Loucy (cell line): ENCODE results near the gene ANAPC2.

ENCODE experiments used
- H2AFZ ChIP-seq: fragments of 200-600 bp; sonication (generic); 2 replicates; pipeline ENCODE4 v1.6.0; 2016; ENCODE audit warnings: antibody characterized with exemption, mild to moderate bottlenecking, low read length, moderate library complexity
- H3F3A ChIP-seq: fragments of 200-600 bp; 2 replicates; pipeline ENCODE4 v1.6.0; 2016; ENCODE audit warnings: antibody characterized with exemption, low read depth, mild to moderate bottlenecking
- H3K27me3 ChIP-seq: fragments of 200-600 bp; sonication (generic); 2 replicates; pipeline ENCODE4 v1.6.1; 2014; ENCODE audit warnings: low read length, mild to moderate bottlenecking; ENCODE audit not compliant: insufficient read depth, poor library complexity, severe bottlenecking
- H3K36me3 ChIP-seq: fragments of 200-600 bp; sonication (generic); 2 replicates; pipeline ENCODE4 v1.6.1; 2016; ENCODE audit warnings: low read length; ENCODE audit not compliant: insufficient read depth
- H3K4me1 ChIP-seq: fragments of 200-600 bp; sonication (generic); 2 replicates; pipeline ENCODE4 v1.5.1; 2014; ENCODE audit warnings: low read length, mild to moderate bottlenecking; ENCODE audit not compliant: insufficient read depth, poor library complexity, severe bottlenecking
- H3K4me2 ChIP-seq: fragments of 200-600 bp; sonication (generic); 2 replicates; pipeline ENCODE4 v1.6.0; 2014; ENCODE audit warnings: antibody characterized with exemption, low read length, low read depth, mild to moderate bottlenecking; ENCODE audit not compliant: poor library complexity, severe bottlenecking
- H3K4me3 ChIP-seq: fragments of 200-600 bp; sonication (generic); 2 replicates; pipeline ENCODE4 v1.5.1; 2014; ENCODE audit warnings: low read length, mild to moderate bottlenecking, mixed read lengths; ENCODE audit not compliant: poor library complexity, severe bottlenecking
- H3K79me2 ChIP-seq: fragments of 200-600 bp; sonication (generic); 2 replicates; pipeline ENCODE4 v1.6.1; 2014; ENCODE audit warnings: low read length; ENCODE audit not compliant: insufficient read depth
- H3K9ac ChIP-seq: fragments of 200-600 bp; sonication (generic); 2 replicates; pipeline ENCODE4 v1.6.0; 2014; ENCODE audit warnings: mild to moderate bottlenecking, low read depth, low read length, moderate library complexity; ENCODE audit not compliant: poor library complexity, severe bottlenecking
- H3K9me2 ChIP-seq: fragments of 200-600 bp; sonication (generic); replicated peaks from 2 replicates; pipeline ENCODE4 v1.6.1; 2016; ENCODE audit warnings: low read depth, low read length, mixed read lengths
- H3K9me3 ChIP-seq: fragments of 200-600 bp; sonication (generic); 2 replicates; pipeline ENCODE4 v1.6.1; 2014; ENCODE audit warnings: mild to moderate bottlenecking, antibody characterized with exemption, low read length, low read depth; ENCODE audit not compliant: insufficient read depth
- H4K20me1 ChIP-seq: fragments of 200-600 bp; sonication (generic); 2 replicates; pipeline ENCODE4 v1.6.0; 2014; ENCODE audit warnings: antibody characterized with exemption, low read length, mild to moderate bottlenecking; ENCODE audit not compliant: insufficient read depth, poor library complexity, severe bottlenecking
- CTCF ChIP-seq: fragments of 200-600 bp; sonication (generic); conservative IDR thresholded peaks from 2 replicates; pipeline ENCODE4 v1.5.1; 2014; ENCODE audit warnings: mild to moderate bottlenecking, antibody characterized with exemption, low read length
- EZH2phosphoT487 ChIP-seq: fragments of 200-600 bp; IDR thresholded peaks from 2 replicates; pipeline ENCODE4 v1.6.1; 2018; ENCODE audit warnings: antibody characterized with exemption, mild to moderate bottlenecking, moderate library complexity, borderline replicate concordance

The ANAPC2 gene

GRCh38 chr9:137141050-137141810, 47.1 kb downstream of the ANAPC2 start:
- no peak for TF ChIP-seq EZH2phosphoT487
- no peak for TF ChIP-seq CTCF
- H3K4me2 ChIP-seq, result no peak overlapping the region
- no peaks in the 10 kb centered on the region for H3K27me3 ChIP-seq

DNA sequence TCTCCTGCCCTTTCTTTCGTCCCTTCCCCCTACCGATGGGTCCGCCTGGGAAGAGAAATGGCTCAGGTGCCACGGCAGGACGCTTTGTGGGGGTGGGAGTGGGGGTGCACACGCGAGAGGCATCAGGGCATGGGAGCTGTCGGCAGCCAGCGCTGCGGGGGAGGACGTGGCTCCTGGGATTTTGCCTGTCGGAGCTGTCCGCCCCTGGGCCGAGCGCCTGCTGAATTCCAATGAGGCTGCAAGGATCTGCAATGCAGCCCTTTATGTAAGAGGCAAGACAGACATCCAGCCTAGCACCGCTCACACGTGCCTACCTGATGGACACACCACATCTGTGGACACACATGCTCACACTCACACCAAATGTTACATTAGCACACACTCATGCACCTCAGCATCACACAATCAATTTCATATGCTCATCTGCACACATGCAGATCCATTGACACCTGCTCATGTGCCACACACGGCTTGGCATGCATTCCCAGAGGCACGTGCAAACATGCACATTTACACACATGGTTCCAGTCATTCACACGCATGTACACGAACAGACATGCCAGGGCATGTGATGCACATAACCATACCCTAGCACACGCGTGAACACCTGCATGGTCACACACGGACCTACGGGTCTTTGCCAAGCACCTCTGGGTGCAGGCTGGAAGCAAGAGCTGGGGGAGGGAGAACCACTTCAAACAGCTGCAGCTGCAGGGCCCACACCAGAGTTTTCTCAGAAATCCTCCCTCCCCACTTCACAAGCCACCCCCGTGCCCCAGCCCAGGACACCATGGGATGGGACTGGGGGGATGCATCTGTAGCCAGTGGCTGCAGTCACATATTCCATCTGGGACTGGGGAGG, 48.0 kb downstream of the ANAPC2 start:
- Histone ChIP-seq H4K20me1 (no peaks in the 10 kb centered on the region), H3F3A (no peaks in the 10 kb centered on the region), H3K36me3 (no peaks in the 10 kb centered on the region), H2AFZ (no peak overlapping the region), H3K4me1 (no peaks in the 10 kb centered on the region), H3K9me2 (no peaks in the 10 kb centered on the region), H3K9me3 (no peaks in the 10 kb centered on the region), H3K4me2 (no peak overlapping the region), H3K79me2 (no peaks in the 10 kb centered on the region), H3K27me3 (no peaks in the 10 kb centered on the region), H3K9ac (no peak overlapping the region), H3K4me3 (no peak overlapping the region)
- no peak for TF ChIP-seq CTCF
- no peak for TF ChIP-seq EZH2phosphoT487

More at GRCh38 chr9:137141050-137141810, 47.1 kb downstream of the ANAPC2 start:
- no peaks in the 10 kb centered on the region for H3K36me3 ChIP-seq
- no peak overlapping the region for H2AFZ ChIP-seq
- no peaks in the 10 kb centered on the region for H3K79me2 ChIP-seq
- H3K4me3 ChIP-seq, result no peak overlapping the region
- H4K20me1 ChIP-seq, result no peaks in the 10 kb centered on the region
- no peaks in the 10 kb centered on the region for H3K9me3 ChIP-seq
- H3F3A ChIP-seq, result no peaks in the 10 kb centered on the region
- no peaks in the 10 kb centered on the region for H3K4me1 ChIP-seq
- no peak overlapping the region for H3K9ac ChIP-seq
- H3K9me2 ChIP-seq, result no peaks in the 10 kb centered on the region

GRCh38 chr9:137139468-137140150, 48.8 kb downstream of the ANAPC2 start:
- no peak overlapping the region for H3K4me2 ChIP-seq
- H3K4me1 ChIP-seq, result no peaks in the 10 kb centered on the region
- H3K4me3 ChIP-seq, result no peak overlapping the region
- TF ChIP-seq EZH2phosphoT487 (no peak), CTCF (no peak)
- no peaks in the 10 kb centered on the region for H3F3A ChIP-seq
- H3K9me2 ChIP-seq, result no peaks in the 10 kb centered on the region
- no peaks in the 10 kb centered on the region for H3K79me2 ChIP-seq
- H3K27me3 ChIP-seq, result no peaks in the 10 kb centered on the region
- H3K9me3 ChIP-seq, result no peaks in the 10 kb centered on the region
- no peak overlapping the region for H3K9ac ChIP-seq
- no peaks in the 10 kb centered on the region for H3K36me3 ChIP-seq
- no peaks in the 10 kb centered on the region for H4K20me1 ChIP-seq
- no peak overlapping the region for H2AFZ ChIP-seq
